ENCODE data around the gene ADAM22.
A peak's percentile ranks its signal among the peaks of the same experiment; 100 is the strongest.

Gene ADAM22

DNA sequence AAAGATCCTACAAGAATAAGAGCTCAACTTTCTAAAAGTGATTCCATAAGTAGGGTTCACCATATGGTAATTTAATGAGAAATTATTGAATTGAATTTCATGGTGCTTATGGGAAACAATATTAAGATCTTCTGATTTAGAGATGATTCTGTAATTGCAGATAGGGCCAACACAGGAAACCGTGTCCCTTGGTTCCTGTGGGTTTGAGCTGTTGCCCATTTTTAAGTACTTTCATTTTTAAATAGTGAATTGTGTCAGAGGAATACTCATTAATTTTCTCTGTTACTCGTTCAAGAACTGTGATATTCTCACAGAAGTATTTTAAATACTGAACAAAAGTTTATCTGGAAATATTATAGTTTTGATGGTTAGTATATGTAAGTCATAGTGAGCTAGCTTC, 156.6 kb downstream of the ADAM22 start:
- no peak for DNase-seq (ENCODE audit: low read depth)
- TF ChIP-seq, protein P1, sequence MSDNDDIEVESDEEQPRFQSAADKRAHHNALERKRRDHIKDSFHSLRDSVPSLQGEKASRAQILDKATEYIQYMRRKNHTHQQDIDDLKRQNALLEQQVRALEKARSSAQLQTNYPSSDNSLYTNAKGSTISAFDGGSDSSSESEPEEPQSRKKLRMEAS (IDR thresholded peaks at IDR 0.05; ENCODE audit: low read depth, low read length), result no peak
- no peak overlapping the region for H3K4me3 ChIP-seq (ENCODE audit: low read depth, low read length)

DNA sequence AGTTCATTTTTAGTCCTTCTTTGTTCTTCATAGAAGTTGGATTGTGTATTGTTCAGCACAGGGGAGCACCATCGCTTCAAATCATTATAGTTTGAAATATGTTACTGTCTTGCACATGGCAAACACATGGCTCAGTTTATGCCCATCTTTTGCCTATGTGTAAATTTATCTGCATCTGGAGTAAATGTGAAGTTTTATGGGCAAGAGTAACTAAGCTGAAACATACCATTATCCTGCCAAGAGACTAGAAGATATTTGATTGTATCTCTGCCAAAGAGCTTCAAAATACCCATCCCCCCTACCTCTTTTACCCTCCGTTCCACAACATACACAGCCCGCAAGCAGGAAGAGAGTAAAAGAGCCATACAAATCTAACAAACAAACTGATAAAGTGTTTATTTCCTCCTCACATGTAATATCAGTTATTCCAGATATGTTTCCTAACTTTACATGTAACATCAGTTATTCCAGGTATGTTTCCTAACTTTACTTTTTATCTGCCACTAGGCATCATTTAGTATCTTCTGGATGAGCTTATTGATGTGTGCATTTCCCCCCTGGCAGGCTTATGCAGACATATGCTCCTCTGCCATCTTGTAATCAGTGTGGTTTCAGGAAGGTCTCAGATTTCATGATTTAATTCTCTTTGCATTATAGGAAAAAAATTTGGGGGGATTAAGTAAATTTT, 158.1 kb downstream of the ADAM22 start:
- TF ChIP-seq, protein P1 (IDR thresholded peaks at IDR 0.05; ENCODE audit: low read depth, low read length), result 0 out of 2 replicates have a peak, but pooled peaks have one; percentile 18
- TF ChIP-seq POLR2A (IDR thresholded peaks at IDR 0.05; ENCODE audit: extremely low read depth, insufficient read length), result no peak
- TF ChIP-seq, protein P2, sequence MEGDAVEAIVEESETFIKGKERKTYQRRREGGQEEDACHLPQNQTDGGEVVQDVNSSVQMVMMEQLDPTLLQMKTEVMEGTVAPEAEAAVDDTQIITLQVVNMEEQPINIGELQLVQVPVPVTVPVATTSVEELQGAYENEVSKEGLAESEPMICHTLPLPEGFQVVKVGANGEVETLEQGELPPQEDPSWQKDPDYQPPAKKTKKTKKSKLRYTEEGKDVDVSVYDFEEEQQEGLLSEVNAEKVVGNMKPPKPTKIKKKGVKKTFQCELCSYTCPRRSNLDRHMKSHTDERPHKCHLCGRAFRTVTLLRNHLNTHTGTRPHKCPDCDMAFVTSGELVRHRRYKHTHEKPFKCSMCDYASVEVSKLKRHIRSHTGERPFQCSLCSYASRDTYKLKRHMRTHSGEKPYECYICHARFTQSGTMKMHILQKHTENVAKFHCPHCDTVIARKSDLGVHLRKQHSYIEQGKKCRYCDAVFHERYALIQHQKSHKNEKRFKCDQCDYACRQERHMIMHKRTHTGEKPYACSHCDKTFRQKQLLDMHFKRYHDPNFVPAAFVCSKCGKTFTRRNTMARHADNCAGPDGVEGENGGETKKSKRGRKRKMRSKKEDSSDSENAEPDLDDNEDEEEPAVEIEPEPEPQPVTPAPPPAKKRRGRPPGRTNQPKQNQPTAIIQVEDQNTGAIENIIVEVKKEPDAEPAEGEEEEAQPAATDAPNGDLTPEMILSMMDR (IDR thresholded peaks at IDR 0.05; ENCODE audit: low read depth, low read length), result no peak
- H3K4me3 ChIP-seq (ENCODE audit: low read depth, low read length), result no peak overlapping the region
- DNase-seq (ENCODE audit: low read depth), result no peak

DNA sequence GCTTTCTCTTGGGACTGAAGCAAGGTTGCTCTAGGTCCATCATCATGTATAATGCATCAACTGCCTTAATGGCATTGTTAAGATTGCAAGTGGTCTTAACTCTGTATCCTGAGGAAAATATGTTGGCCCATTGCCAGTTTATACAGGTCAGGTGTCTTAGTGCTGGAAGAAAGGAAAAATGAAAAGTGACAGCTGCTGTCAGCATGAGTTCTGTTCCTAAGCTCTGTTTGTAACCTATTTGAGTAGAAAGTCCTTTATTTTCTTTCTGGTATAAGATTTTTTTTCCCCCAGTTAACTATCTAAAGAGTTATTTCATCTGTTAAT, 158.6 kb downstream of the ADAM22 start:
- no peak overlapping the region for H3K4me3 ChIP-seq (ENCODE audit: low read depth, low read length)
- no peak for TF ChIP-seq MYC (IDR thresholded peaks at IDR 0.05; ENCODE audit: low read depth, low read length)
- TF ChIP-seq, protein P2 (IDR thresholded peaks at IDR 0.05; ENCODE audit: low read depth, low read length), result no peak
- TF ChIP-seq POLR2A (IDR thresholded peaks at IDR 0.05; ENCODE audit: extremely low read depth, insufficient read length), result no peak
- DNase-seq (ENCODE audit: low read depth), result no peak

DNA sequence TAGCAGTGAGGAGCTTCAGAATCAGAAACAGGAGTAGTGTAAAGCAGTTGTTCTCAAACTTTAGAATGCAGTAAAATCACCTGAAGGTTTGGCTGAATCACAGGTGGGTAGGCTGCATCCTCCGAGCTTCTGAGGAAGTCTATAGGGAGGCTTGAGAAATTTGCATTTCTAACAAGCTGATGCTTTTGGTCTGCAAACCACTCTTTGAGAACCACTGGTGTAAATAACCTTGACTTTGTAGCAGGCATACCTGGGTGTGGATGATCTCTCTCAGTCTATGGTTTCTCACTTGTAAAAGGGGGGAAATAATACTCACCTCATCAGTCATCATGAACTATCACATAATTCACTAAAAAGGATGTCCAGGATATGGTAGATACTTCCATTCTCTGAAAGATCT, 167.7 kb downstream of the ADAM22 start:
- no peak for DNase-seq (ENCODE audit: low read depth)
- TF ChIP-seq MYC (IDR thresholded peaks at IDR 0.05; ENCODE audit: low read depth, low read length), result no peak
- H3K4me3 ChIP-seq (ENCODE audit: low read depth, low read length), result no peak overlapping the region

DNA sequence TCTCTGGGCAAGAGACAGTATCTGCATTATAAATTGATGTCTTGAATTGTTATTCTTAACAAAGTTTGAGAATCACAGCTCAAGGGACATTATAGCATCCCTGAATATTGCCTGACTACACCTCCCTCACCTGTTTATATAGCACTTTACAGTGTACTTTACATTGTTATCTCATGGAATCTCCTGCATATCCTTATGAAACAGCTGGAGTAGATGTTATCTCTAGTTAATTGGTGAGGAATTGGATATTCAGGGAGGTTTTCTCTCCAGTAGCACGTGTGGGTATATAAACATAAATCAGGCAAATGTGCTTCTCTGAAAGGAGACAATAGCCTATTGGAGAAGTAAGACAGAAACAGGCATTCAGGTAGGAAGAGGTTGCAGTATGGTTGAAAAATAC, 168.6 kb downstream of the ADAM22 start:
- no peak for DNase-seq (ENCODE audit: low read depth)
- no peak overlapping the region for H3K4me3 ChIP-seq (ENCODE audit: low read depth, low read length)
- TF ChIP-seq POLR2A (IDR thresholded peaks at IDR 0.05; ENCODE audit: extremely low read depth, insufficient read length) (no peak), MYC (IDR thresholded peaks at IDR 0.05; ENCODE audit: low read depth, low read length) (no peak)
- TF ChIP-seq, protein P2 (IDR thresholded peaks at IDR 0.05; ENCODE audit: low read depth, low read length), result no peak
- TF ChIP-seq, protein P1 (IDR thresholded peaks at IDR 0.05; ENCODE audit: low read depth, low read length), result no peak

DNA sequence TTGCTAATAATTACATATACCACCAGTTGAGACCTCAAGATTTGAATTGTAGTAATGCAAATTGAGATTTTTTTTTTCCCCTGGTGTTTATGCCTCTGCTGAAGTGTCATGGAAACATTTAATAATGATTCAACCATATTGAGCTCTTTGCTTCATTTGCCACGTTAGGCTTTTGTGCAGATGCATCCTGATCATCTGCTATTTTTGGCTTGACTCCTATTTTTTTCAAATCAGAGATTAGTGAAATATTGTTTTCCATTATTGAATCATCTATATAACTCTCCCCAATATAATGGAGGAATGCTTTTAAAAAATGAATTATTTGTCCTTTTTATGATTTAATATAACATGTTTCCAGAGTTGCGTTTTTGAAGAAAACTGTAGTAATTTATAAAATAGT, 170.7 kb downstream of the ADAM22 start:
- TF ChIP-seq MYC (IDR thresholded peaks at IDR 0.05; ENCODE audit: low read depth, low read length) (no peak), POLR2A (IDR thresholded peaks at IDR 0.05; ENCODE audit: extremely low read depth, insufficient read length) (no peak)
- TF ChIP-seq, protein P1 (IDR thresholded peaks at IDR 0.05; ENCODE audit: low read depth, low read length), result no peak
- TF ChIP-seq, protein P2 (IDR thresholded peaks at IDR 0.05; ENCODE audit: low read depth, low read length), result no peak
- DNase-seq (ENCODE audit: low read depth), result no peak
- no peak overlapping the region for H3K4me3 ChIP-seq (ENCODE audit: low read depth, low read length)

DNA sequence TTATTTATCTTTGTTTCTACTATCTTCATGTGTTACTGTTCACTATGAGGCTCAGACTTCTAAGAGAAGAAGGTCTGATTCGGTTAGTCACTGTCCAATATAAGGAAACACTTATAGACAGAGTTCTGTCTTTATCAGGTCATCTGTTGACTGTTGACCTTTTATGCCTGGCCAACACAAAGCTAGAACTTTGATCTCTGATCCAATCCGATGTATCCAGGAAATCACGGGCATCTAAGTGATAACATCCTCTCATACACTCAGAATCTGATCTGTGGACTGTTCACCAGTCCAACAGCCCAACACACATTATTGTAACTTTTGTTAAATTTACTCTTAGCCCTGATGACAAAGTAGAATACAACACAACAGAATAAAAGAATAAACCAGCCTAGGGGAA, 171.2 kb downstream of the ADAM22 start:
- no peak for DNase-seq (ENCODE audit: low read depth)
- TF ChIP-seq, protein P2 (IDR thresholded peaks at IDR 0.05; ENCODE audit: low read depth, low read length), result no peak
- TF ChIP-seq MYC (IDR thresholded peaks at IDR 0.05; ENCODE audit: low read depth, low read length), result no peak
- TF ChIP-seq, protein P1 (IDR thresholded peaks at IDR 0.05; ENCODE audit: low read depth, low read length), result no peak
- TF ChIP-seq POLR2A (IDR thresholded peaks at IDR 0.05; ENCODE audit: extremely low read depth, insufficient read length), result no peak
- H3K4me3 ChIP-seq (ENCODE audit: low read depth, low read length), result no peak overlapping the region

Measured in NB4 (cell line).